HG03139 (cell line): ENCODE measurements around the gene RNF26.

Experiments used
- ATAC-seq: cut with Tn5 transposase; IDR thresholded peaks from one replicate; pipeline ENCODE4 v1.9.1; 2021; ENCODE audit not compliant: unreplicated experiment

Gene RNF26

DNA sequence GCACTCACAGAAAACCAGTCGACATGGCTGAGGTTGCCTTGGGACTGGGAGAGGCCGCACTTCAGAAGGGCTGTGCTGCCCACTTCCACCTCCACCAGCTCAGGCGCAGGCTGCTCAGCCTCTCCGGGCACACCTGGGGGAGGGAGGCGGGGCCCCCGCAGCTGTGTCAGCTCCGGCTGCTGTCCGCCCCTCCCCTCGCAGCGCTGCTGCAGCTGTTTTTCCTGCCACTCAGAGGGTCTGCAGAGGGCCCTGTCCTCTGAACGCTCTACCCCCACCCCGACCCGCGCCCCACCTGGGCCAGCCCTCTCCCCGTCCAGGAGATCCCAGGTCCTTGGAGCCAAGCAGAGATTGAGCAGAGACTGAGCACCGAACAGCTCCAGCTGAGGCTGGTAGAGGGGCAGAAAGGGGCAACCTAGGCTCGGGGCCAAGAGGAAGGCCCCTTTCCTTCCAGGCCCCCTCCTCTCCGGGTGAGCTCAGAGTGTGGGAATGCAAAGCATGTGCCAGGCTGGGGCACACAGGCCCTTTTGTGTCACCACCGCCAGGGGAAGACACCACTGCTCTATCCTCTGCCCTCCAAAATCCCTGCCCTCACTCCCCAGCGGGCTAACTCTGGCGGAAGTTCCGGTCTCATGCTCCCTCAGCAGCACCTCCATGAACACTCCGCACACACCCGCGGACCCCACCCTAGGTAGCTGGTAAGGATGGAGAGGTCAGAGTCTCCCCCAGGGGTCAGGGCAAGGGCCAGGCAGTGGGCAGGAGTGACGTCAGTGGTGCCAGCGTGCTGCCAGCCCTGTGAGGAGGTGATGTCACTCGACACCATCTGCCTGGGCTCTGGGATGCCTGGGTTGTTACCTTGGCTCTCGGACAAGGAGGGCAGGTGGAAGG lies 19.0 kb upstream of the RNF26 start:
- no peak for ATAC-seq

DNA sequence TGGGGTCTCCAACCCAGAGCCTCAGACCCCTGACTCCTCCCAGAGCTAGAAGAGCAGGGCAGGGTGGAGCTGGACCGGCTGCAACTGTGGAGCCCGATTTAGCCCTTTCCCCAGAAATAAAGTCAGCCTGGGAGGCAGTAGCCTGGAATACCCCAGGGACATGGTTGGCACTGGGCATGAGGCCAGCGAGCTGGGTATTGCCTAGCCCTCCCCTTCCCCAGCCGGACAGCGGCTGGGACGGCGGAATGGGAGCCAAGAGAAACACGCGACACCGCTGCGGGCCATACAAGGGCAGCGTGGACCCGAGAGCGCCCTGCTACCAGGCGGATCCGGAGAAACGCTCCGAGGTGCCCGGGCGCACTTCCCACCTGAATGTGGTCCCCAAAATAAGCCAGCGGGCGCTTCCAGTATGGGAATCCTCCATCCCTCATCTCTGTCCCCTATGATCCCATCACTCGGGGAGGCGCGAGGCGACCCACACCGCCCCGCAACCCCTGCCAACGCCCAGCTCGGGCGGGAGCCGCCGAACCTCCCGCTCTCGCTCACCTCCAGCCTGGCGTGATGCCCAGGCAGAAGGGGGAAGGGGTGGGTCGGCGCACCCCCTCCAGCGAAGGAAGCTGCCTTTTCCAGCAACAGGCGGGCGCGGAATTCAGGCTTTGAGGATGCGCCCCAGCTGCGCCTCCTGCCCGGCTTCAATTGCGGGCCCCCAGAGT lies 18.2 kb upstream of the RNF26 start:
- ATAC-seq: no peak

DNA sequence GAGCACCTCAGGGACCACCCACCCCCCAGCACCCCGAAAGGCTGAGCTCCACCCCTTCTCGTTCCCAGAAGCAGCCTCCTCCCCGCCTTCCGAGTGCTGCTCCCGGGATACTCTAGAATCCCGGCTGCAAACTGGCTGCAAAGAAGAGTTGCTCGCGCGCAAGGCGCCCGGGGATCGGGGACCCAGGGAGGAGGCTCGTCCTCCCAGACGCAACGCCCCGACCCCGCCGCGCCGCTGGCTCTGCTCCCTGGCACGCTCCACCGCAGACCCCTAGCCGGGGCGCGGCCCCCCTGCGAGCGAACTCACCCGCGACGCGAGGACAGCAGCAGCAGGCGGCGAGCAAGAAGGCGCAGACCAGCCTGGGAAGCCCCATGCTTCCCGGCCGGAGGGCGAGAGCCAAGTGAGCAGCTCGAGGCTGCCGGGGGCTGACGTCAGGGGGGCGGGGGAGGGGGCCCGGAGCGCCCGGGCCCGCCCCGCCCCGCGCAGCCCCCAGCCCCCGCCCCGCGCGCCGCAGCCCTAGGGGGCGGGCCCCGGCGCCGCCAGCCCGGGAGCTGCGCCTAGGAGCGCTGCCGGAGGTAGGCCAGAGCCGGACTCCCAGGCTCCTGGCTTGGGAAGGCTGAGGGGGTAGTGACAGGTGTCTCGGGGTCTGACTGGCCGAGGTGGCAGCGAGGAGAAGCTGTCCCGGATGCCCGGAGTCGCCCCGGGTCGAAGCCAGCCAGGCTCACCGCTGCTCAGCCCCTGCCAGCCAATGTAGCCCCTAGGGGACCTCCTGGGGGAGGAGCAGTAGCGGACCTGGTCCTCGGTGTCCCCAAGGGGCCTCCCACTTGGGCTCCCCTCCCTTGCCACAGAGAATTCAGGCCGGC lies 17.4 kb upstream of the RNF26 start, which contains the start of gene MCAM:
Gene MCAM (minus strand): TSS at position 402 of the 863 bp plus-strand sequence. CDS start 29 bp downstream, at position 373.
- no peak for ATAC-seq

DNA sequence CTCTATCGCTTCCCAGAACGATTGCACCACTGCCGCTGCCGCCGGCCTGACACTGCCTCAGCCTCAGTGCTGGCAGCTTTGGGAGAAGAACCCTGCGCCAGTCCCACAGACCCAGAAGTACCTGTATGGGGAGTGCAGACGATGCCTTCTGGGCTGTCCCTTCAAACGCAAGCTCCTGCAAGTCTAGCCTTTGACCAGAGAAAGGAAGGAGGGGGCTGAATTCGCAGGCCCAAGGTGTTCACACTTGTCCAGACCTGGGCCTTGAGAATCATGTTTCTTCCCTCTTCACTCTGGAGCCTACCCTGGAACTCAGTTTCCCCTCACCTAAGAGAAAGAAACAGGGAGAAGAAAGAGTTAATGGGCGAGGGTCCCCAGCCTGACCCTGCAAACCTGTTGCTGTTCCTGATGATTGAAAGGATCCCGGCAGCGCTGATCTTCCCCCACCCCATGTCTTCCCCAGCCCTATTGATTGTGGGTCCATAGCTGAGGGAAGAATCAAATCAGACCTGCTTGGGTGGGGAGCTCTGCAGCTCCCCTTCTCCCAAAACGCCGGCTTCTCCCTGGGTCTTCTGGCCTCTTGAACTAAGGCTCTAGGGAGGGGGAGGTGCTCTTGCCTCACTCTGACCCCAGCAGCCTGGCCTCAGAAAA lies 16.6 kb upstream of the RNF26 start:
- no peak for ATAC-seq

DNA sequence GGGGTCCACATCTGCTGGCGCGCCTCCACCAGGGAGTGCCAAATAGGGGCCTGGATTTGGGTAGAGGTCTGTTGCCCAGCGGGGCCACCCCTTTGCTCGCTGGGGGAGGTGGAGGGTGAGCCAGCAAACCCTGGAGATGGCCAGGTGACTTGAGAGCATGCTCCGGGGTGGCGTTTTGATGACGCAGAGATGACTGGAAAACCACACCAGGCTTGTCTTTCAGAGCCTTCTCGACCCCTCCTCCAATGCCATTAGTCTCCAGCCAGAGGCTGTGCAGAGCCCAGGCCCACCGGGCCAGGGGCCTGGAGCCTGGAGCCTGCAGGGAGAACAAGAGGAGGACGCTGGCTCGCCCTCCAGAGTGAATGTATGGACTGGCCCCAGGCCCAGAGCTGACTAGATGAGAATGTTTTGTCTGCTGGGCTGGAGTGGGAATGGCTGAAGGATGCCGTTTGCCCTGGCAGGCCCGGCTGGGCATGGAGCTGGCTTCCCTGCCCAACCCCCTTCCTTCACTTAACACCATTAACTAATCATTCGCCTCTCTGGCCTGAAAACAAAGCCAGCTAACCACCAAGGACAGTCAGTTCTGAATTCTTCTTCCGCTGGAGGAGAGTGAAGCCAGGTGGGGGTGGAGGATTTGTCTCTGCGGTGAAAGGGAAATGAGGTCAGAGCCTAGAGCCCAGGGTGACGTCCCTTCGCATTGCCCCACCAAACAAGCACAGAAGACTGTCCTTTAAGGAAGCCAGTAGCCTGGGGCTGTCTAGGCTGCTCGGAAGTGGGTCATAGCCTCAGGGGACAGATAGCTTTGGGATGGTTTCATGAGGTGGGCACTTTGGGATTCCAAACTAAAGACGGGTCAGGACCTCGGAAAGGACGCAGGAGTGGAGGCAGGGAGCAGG lies 15.8 kb upstream of the RNF26 start:
- ATAC-seq: no peak

DNA sequence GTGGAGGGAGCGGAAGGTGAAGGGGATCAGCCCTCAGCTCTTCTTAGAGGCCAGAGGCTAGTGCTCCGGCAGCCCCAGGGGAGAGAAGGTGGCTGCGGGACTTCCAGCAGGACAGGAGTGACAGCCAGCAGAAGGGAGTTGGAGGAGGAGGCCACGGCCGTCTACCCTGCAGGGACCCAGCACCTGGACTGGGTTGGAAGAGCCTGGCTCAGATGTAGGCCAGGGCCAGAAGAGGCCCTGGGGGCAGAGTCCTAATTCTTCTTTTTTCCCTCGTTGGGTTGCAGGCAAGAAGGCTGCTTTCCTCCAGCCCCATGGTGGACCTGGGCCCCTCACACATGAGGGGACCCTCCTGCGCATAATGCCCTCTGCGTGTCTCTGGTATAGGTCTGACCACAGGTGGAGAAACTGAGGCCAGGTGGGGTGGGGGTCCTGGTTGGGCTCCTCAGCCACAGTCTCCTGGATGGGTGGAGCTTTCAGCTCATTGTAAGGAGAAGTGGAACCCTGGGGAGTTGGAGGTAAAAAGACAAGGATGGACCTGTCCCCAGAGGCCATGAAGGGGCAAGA lies 15.1 kb upstream of the RNF26 start:
- no peak for ATAC-seq

DNA sequence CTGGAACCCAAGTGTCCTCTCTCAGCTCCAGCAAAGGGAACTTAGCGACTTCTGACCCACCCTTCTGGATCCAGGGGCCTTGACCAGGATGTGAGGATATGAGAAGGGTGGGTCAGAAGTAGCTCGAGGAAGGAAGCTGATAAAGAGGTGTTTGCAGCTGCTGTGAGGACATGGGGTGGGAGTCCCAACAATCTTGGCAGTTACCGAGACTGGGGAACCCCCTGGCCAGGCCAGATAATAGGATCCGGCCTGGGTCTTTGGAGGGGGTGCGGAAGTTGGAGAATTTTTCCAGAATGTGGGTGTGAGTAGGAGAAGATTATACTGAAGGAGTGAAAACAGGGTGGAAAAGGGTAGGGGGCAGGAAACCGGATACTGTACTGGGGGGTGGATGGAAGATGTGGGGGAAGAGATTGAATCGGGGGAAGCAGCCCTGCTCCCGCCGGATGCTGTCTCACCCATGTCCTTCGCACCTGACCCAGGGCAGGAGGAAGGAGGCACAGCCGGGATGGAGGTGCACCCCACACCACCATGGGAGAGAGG lies 14.6 kb upstream of the RNF26 start:
- ATAC-seq: no peak

DNA sequence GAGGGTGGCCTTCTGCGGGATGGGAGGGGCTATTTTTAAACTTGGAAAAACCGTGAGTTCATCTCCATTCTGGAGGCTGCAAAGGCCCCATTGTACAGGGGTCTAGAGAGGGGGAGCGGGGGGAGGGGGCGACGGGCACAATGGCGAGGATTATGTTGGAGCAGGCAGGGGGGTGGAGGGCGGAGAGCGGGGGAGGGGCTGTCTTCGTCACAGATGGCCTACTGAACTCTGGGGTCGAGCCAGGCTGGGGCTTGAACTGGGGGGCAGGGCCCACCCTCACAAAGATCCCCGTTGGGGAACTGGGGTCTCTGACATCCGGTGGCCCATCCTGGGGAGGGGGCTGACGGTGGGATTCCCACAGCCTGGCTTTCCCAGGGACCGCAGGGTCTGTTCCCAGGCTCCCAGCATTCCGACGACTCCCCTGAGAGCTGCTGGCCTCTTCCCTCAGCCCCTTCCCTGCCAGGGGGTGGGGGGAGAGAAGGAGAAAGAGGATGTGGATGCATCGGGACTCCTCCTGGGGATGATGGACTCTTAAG lies 14.0 kb upstream of the RNF26 start:
- ATAC-seq: no peak

DNA sequence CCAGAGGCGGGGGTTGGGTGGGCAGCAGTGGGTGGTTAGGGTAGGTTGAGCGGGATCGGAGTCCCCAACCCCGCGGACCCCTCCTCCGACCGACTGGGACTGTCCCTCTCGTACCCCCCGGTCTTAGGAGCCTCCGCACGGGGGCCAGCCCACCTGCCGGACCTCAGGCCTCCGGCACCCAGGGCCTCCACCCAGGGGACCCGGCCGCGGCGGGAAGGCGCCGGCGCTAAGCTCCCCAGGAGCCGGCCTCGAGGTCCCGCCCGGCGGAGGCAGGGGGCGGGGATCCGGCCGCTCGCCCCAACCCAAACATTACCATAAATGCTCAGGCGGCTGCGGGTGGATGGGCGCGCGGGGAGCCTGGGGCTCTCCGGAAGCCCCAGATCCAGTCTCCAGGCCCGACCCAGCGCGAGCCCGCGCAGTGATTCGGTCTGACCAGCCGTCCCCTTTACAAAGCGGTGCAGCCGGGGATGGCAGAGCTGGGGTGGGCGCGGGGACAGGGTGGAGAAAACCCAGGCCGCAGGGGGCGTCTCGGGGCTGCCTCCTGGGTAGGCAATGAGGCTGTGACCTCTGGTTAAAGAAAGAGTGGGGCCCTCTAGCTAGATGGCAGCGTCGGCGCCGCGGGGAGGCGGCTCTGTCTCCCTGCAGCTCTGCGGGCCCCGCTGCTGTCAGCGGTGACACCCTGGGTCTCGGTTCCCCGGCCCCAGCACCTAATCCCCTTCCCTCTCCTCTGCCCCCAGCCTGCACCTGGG lies 13.4 kb upstream of the RNF26 start:
- peak; percentile 39 for ATAC-seq

DNA sequence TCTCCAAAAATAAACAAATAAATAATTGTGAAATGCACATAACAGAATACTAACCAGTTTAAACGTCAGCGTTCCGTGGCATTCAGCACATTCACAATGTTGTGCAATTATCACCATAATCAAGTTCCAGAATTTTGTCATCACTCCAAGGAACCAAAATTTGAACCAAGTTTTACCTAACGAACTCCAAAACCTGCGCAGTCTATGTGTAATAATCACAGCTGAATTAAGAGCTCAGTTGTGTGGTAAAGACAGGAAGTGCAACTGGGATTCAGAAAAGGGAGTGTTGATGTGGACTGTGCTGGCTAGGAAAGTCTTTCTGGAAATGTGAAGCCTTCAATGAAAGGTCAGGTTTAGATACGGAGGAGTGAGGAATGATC lies 12.0 kb upstream of the RNF26 start:
- no peak for ATAC-seq

DNA sequence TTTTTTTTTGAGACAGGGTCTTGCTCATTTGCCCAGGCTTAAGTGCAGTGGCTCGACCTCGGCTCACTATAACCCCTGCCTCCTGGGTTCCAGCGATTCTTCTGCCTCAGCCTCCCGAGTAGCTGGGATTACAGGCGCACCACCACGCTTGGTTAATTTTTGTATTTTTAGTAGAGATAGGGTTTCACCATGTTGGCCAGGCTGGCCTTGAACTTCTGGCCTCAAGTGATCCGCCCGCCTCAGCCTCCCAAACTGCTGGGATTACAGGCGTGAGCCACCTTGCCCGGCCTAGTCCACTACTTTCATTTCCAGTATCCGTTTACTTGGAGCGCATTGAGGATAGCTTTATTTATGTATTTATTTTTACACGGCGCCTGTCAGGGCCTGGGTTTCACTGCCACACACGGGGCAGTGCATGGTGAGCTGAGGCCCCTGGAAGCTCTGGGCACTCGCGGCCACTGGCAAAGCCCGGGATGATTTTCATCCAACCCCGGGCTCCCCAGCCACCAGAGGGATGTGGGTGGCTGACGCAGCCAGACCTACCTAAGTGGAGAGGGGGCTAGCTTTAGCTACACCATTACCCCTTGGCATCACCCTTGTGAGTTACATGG lies 11.3 kb upstream of the RNF26 start:
- no peak for ATAC-seq

DNA sequence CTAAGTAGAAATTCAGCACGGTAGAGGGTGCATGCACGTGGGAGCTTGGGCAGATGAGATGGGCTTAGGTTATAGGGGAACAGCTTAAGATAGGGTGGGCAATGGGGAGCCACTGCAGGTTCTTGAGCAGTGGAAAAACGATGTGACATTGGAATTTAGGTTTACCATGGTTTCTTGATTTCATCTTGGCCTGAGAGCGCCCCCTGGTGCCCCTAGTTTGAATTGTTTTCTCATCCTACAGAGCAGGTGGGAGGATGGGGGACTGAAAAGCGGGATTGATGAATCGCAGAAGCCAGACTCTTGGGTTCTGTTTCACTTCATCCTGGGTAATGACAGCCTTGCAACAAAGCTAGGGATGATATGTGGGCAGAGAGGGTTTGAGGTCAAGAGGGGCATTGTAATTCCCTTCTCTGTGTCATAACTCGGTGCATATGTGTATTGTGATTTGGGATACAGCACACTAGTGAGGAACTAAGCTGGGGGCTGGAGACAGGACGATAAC lies 10.7 kb upstream of the RNF26 start:
- no peak for ATAC-seq

DNA sequence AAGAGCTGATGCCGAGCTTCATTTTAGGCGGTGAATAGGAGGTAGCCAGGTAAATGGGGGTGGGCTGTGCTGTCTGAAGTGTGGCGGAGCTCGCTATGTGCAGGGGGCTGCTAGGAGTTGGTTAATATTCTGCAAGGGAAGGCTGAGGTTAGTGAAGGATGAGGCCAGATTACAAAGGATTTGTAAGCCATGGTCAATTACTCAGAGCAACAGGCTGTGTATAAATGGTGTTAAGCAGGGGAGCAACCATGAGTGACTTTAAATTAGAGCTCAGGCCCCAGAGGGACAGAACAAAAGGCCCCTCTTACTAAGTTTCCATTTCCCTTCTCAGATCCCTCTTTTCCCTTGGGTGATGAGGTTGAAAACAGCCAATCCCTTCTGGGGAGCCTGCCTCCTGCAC lies 10.1 kb upstream of the RNF26 start:
- ATAC-seq: no peak

DNA sequence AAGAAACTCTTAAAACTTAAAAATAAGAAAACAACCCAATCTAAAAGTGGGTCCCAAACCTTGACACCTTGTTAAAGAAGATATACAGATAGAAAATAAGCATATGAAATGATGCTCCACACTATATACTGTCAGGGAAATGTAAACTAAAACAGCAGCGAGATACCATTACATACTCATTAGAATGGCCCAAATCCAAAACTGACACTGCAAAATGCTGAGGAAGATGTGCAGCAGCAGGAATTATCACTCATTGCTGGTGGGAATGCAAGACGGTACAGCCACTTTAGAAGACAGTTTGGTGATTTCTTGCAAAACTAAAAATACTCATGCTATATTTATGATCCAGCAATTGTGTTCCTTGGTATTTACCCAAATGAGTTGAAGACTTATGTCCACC lies 5.0 kb upstream of the RNF26 start:
- no peak for ATAC-seq

DNA sequence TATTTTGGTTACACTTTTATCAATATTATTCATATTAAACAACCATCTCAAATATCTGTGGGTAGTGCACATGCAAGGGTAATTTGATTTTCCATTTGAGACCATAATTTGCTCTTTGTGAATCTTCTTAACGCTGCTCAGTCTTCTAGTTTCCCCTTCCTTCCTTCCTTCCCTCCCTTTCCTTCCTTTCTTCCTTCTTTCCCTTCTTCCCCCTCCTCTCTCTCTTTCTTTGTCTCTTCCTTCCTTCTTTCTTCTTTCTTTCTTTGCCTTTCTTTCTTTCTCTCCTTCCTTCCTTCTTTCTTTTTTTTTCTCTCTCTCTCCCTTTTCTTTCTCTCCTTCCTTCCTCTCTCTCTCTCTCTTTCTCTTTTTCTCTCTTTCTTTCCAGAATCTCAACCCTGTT lies 4.1 kb upstream of the RNF26 start:
- no peak for ATAC-seq

DNA sequence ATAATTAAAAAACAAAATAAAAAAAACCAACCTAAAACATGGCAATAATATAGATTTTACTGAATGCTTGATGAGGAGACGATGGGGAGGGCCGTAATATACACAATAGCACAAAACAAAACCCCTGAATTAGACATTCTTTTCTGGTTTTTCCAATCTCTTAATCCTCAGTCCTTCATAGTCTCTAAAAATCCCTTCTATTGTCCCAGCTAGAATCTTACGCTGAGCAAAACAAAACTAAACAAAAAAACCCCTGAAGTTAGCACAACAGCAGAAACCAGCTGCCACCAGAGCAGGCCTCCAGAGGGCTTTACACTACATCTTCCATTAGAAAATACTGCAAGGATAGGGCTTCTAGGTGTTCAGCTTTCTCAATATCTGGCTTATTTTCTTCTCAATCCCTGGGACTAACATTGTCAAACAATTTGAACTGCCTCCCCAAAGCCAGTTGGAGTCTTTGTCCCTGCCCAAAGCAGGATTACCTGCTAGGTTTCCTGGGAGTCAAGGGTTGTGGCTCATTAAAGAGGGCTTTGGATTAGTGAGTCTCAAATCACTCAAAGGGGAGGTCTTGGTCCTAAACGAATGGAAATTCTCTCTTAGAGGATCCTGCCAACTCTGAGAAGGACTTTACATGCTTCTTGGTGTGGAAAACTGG lies 2.1 kb upstream of the RNF26 start:
- no peak for ATAC-seq

DNA sequence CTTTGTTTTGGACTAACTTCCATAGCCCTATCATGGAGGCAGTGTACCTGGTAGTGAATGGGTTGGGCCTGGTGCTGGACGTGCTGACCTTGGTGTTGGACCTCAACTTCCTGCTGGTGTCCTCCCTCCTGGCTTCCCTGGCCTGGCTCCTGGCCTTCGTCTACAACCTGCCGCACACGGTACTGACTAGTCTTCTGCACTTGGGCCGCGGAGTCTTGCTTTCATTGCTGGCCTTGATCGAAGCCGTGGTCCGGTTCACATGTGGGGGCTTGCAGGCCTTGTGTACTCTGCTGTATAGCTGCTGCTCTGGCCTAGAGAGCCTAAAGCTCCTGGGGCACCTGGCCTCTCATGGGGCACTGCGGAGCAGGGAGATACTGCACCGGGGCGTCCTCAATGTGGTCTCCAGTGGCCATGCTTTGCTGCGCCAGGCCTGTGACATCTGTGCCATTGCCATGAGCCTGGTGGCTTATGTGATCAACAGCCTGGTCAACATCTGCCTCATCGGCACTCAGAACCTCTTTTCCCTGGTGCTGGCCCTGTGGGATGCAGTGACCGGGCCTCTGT lies 846 bp downstream of the RNF26 start:
- ATAC-seq: no peak
